Kasumi-1 (cell line): Measurements from ENCODE around the gene PNMA8C.
"Not testable (repeated sequence)": the region's sequence is repeated elsewhere in the genome, so short reads cannot be mapped to it uniquely, and the experiment has no call there.

ENCODE experiments used
- DNase-seq, 2 experiments: peaks; one replicate each; lab custom pipeline; 2025; lab: John Stamatoyannopoulos, UW

PNMA8C gene

GRCh38 chr19:46390121-46390858 is 38.4 kb downstream of the PNMA8C start:
- DNase-seq: no peak

- no peak for DNase-seq
Measured at GRCh38 chr19:46388311-46389095, 40.2 kb downstream of the PNMA8C start.

GRCh38 chr19:46387713-46388130 is 41.0 kb downstream of the PNMA8C start:
- no peak for DNase-seq

GRCh38 chr19:46386996-46387712 is 41.6 kb downstream of the PNMA8C start:
- DNase-seq: no peak

GRCh38 chr19:46386151-46386550 is 42.6 kb downstream of the PNMA8C start:
- DNase-seq: no peak

GRCh38 chr19:46385636-46386035 is 43.1 kb downstream of the PNMA8C start:
- no peak for DNase-seq

- DNase-seq: no peak
Measured at GRCh38 chr19:46384396-46384795, 44.3 kb downstream of the PNMA8C start.

GRCh38 chr19:46383846-46384245 is 44.9 kb downstream of the PNMA8C start:
- no peak for DNase-seq

GRCh38 chr19:46383171-46383815 is 45.4 kb downstream of the PNMA8C start:
- no peak for DNase-seq

- DNase-seq: no peak
Measured at GRCh38 chr19:46381756-46382345, 46.9 kb downstream of the PNMA8C start.

- no peak for DNase-seq
Measured at GRCh38 chr19:46381346-46381745, 47.4 kb downstream of the PNMA8C start.

- no peak for DNase-seq
Measured at GRCh38 chr19:46380690-46381089, 48.0 kb downstream of the PNMA8C start.

- no peak for DNase-seq
Measured at GRCh38 chr19:46378268-46378667, 50.5 kb downstream of the PNMA8C start.

- no peak for DNase-seq
Measured at GRCh38 chr19:46376241-46377153, 52.2 kb downstream of the PNMA8C start.

GRCh38 chr19:46375476-46376067 is 53.2 kb downstream of the PNMA8C start:
- not testable (repeated sequence) for DNase-seq
